SW 1271 (cell line): ENCODE data around the gene INSYN2B.
A peak's percentile ranks its signal among the peaks of the same experiment; 100 is the strongest.

Experiments
- DNase-seq, 2 experiments: peaks; one replicate each; lab custom pipeline; 2025; lab: John Stamatoyannopoulos, UW

The INSYN2B gene

DNA sequence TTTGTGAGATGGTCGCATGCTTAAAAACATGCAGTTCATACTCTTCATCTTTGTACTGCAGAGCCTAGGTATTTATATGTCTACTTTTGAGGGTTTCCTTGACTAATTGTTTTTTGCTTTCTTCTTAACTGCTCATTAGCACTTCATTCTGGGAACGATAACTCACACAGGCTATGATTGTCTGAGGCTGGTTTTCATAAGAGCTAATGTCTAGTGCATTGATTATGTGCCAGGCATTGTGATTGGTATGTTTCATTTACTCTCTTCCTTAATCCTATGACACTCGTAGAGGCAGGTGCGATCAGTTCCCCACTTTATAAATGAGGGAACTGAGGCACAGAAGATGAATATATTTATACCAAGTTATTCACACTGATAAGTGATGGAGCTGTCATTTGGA is 93.6 kb downstream of the INSYN2B start:
- no peak for DNase-seq

GRCh38 chr5:169886033-169886432 is 94.3 kb downstream of the INSYN2B start:
- DNase-seq = no peak

DNA sequence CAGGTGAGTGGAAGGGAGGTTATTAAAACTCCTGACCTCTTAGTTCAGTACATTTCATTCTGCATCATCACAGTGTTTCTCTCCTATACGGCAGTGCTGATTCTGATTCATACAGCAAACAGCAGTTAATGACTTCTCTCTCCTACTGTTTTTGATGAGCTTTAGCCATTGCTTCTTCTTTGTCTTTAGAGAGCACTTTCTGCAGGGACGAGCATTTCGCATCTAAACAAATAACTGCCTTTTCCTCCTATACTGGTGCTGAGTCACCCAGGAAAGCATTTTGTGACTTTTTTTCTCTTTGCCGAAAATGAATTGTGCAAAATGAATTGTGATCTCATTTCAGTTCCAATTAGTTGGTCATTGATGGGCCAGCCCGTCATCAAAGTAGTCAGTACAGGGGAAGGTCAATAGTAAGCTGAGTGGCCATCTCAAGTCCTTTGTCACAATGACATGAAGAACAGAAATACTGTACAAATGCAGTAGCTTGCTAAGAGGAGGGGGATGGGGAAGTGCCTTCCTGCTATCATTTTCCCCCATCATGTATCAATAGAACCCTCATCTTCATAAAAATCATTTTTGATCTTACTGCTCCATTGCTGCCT is 98.5 kb downstream of the INSYN2B start:
- DNase-seq = no peak

DNA sequence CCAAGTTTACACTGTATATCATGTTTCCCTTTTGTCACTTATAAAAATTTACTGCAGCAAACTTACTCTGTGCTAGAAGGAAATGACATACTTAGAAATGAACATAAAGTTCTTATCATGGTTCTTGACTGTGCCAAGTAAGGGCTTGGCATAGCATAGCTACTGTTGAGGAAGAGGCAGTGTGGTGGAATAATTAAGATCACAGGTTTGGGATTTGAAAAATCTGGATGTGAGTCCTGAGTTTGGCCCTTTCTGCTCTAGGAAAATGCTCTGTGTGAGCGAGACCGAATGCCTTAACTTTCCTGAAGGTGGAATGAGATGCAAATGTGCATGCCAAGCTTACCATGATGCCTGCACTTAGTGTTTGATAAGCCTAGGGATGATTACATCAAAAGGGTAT is 99.5 kb downstream of the INSYN2B start:
- no peak for DNase-seq

DNA sequence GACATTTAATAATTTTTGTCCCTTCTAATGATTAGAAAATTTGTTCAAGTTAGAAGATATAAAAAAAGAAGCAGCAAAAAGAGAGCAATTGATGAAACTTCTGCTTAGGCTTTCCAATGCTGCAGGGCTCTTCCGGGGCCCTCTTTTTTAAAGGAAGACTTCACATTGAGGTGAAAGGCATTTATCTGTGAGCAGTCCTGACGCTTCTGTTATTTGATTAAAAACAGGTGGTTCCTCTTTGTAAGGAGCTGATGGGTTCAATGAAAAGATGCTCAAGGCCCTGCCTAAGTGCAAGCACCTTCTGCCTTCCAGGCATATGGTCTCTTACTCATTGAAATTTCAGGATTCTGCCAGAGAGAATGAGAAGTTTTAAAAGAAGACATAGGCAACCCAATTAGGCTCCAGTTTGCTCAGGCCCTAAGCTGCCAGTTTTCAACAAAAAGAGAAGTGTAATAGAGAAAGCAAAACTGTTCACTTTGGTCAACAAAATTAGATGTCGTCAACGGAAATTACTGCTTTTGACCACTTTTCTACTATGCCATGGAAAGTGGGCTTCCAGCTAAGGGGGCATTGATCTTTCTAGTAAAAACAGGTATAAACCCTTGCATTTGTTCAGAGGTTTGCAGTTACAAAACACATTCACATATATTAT is 100.2 kb downstream of the INSYN2B start:
- DNase-seq = no peak

GRCh38 chr5:169876386-169876785 is 103.9 kb downstream of the INSYN2B start:
- no peak for DNase-seq

- no peak for DNase-seq
Measured at GRCh38 chr5:169875731-169876130, 104.6 kb downstream of the INSYN2B start.

- DNase-seq = no peak
Measured at GRCh38 chr5:169875091-169875728, 105.1 kb downstream of the INSYN2B start.

GRCh38 chr5:169874621-169875020 is 105.7 kb downstream of the INSYN2B start:
- DNase-seq = no peak

GRCh38 chr5:169873642-169874041 is 106.7 kb downstream of the INSYN2B start:
- DNase-seq = no peak

- no peak for DNase-seq
Measured at GRCh38 chr5:169871826-169872490, 108.3 kb downstream of the INSYN2B start.

DNA sequence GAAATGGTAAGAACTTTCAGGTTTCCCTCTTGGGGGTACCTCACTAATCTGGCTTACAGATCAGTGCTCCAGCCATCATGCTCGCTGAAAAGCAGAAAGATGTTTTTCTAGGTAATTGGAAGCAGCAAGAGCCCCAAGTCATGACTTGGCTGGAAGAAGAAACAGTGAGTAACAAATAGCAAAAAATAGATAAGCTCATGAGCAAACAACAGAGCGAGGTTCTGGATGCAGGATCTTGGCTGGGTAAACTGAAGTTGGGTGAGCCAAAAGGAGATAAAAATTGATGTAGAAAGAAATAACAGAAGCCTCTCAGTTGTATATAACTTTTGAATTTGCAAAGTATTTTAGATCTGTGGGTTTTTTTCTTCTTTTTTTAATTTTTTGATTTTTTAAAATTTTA is 110.1 kb downstream of the INSYN2B start:
- DNase-seq = no peak

GRCh38 chr5:169869066-169869465 is 111.2 kb downstream of the INSYN2B start:
- DNase-seq = no peak

DNA sequence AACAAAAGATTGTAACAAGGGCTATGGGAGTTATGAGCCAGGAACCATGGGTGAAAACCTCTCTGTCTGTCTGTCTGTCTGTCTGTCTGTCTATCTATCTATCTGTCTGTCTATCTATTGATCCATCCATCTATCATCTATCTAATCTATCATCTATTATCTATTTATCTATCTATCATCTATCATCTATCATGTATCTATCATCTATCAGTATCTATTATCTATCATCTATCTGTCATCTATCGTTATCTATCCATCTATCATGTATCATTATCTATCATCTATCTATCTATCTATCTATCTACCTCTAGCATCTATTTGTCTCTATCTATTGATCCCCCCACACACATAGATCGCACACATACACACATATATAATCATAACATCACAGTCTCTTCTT is 112.9 kb downstream of the INSYN2B start:
- DNase-seq = no peak

- no peak for DNase-seq
Measured at GRCh38 chr5:169864483-169864882, 115.8 kb downstream of the INSYN2B start.

DNA sequence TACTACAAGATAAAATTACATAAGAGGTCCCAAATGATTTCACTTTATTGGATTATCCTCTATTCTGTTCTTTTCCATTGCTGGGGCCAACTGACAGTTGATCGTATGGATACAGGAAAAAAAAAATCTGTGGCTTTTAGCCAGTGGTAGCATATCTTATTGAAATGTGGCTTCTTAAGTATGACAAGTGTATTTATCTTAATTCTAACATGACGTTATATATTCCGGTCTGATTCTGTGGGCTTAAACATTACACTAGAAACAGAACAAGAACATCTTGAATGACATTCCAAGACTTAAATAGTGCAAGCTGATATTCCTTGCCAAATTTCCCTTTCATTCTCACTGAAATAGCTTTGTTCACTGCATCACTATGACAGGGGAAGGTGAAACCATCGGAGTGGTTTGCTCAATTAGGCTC is 117.9 kb downstream of the INSYN2B start:
- no peak for DNase-seq

DNA sequence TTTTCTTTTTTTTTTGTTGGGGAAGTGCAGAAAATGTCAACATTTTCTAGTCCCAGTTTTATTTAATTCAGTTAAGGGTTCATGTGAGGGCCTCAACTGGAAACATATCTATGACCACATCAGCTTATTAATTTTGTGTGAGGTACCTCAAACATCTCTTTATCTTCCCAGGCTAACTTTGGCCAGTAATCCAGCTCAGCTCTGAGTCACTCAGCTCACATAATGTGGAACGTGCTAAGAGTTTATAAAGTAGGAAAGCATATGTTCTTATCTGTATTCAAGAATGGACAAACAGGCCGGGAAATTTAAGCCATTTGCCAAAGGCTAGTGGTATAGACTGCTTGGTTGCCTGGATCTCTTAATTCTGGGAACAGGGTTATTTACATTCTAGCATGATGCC is 118.4 kb downstream of the INSYN2B start:
- no peak for DNase-seq

DNA sequence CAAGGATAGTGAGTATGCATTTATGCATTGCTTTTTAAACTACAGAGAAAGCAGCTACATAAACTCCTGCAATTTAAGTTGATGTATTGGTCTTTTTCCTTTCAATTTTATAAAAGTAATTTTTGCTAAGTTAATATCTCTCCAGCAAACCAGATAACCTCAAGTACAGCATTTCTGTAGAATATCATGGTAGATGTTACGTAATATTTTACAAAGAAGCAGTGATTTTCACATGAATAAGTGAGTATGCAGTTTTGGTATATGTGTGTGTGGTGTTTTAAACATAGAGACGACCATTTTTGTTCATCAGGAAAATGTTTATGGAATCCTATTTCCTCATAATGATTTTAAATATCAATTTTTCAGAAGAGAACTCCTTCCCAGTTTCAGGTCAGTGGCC is 118.9 kb downstream of the INSYN2B start:
- no peak for DNase-seq

DNA sequence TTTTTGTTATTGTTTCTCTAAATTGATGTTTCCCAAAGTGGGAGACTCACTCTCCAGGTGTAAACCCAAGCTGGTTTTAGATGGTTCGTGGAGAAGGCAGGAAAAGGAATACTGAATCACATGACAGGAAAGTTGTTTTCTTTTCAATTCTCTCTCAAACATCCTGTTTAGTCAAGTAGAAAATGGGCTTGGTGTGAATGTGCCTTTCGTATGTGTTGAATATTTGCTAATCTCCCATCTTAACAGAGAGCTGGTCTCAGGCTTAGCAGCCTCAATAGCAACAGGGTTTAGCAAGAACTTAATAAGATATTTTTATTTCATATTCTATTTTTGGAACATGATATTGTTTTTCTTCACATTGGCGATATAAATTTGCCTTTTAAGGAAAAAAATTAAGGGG is 119.7 kb downstream of the INSYN2B start:
- DNase-seq = no peak

- DNase-seq = peak in 1 of 2 experiments; percentile 30
Measured at GRCh38 chr5:169856571-169856970, 123.7 kb downstream of the INSYN2B start.

- DNase-seq = no peak
Measured at GRCh38 chr5:169851321-169851850, 128.9 kb downstream of the INSYN2B start.

- no peak for DNase-seq
Measured at GRCh38 chr5:169850409-169850808, 129.9 kb downstream of the INSYN2B start.

- DNase-seq = no peak
Measured at GRCh38 chr5:169848792-169849191, 131.5 kb downstream of the INSYN2B start.
